ENCODE data around the gene PPP1R7. TPM values are rescaled to one million over a fixed set of nuclear protein-coding genes. Genes with fewer than 3 reads are reported as not detected.

The PPP1R7 gene
- total and polyA plus RNA-seq, 2 donors: 20.7 to 83.2 TPM

DNA sequence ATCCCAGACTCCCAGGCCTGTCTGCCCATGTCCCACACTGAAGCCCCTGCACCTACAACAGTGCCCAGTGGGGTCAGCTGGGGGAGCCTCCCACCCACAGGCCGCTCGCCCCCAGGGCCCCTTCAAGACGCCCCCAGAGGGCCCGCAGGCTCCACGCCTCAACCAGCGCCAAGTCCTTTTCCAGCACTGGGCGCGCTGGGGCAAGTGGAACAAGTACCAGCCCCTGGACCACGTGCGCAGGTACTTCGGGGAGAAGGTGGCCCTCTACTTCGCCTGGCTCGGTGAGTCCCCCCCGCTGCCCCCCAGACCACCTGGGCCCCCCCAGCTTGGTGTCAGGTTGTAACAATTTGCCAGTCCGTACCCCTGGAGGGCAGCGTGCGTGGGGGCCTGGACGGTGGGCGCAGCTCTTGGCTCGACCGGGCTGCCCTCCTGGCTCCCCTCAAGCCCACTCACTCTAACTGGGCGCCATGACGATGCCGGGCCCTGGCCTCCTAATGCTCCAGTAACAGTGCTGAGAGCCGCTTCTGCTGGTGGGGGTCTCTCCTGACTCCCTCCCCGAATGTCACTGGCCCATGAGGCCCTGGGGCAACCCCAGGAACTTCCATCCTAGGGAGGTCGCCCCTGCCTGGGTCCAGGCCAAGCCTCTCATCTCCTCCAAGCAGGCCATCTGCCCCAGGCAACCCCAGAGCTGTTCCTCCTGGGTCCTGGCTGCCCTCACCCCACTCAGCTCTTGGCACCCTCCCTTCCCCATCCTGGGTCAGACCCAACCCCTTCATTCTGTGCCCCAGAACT lies 53.1 kb downstream of the PPP1R7 start:
- Histone ChIP-seq H3K4me3 (ENCODE audit: low read depth, low read length) (no peak overlapping the region), H3K27ac (ENCODE audit: low read depth) (no peak overlapping the region), H3K4me1 (ENCODE audit: insufficient read depth) (no peaks in the 10 kb centered on the region), H3K36me3 (ENCODE audit: insufficient read depth) (no peaks in the 10 kb centered on the region)
- no peak for DNase-seq (ENCODE audit: extremely low spot score)
- 93% methylated on average over 27 of the region's 27 CpGs for WGBS

GRCh38 chr2:241204010-241204384 lies 53.7 kb downstream of the PPP1R7 start:
- 88% methylated on average over 10 of the region's 10 CpGs for WGBS
- DNase-seq (ENCODE audit: extremely low spot score): no peak
- H3K4me3 ChIP-seq (ENCODE audit: low read depth, low read length): no peak overlapping the region
- no peaks in the 10 kb centered on the region for H3K36me3 ChIP-seq (ENCODE audit: insufficient read depth)
- H3K4me1 ChIP-seq (ENCODE audit: insufficient read depth): no peaks in the 10 kb centered on the region
- H3K27ac ChIP-seq (ENCODE audit: low read depth): no peak overlapping the region

GRCh38 chr2:241204490-241204889 lies 54.2 kb downstream of the PPP1R7 start:
- Histone ChIP-seq H3K4me1 (ENCODE audit: insufficient read depth) (no peaks in the 10 kb centered on the region), H3K4me3 (ENCODE audit: low read depth, low read length) (no peak overlapping the region), H3K36me3 (ENCODE audit: insufficient read depth) (no peaks in the 10 kb centered on the region), H3K27ac (ENCODE audit: low read depth) (no peak overlapping the region)
- WGBS: 78% methylated on average over 4 of the region's 4 CpGs
- DNase-seq (ENCODE audit: extremely low spot score): no peak

DNA sequence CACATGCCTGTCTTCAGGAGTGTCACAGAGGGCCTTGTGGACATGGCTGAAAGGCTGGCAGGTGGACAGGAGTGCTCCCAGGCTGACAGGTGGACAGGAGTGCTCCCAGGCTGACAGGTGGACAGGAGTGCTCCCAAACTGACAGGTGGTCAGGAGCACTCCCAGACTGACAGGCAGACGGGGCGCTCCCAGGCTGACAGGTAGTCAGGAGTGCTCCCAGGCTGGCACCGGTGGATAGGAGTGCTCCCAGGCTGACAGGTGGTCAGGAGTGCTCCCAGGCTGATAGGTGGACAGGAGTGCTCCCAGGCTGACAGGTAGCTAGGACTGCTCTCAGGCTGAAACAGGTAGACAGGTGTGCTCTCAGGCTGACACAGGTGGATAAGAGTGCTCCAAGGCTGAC lies 54.8 kb downstream of the PPP1R7 start:
- no peak overlapping the region for H3K4me3 ChIP-seq (ENCODE audit: low read depth, low read length)
- no peak overlapping the region for H3K27ac ChIP-seq (ENCODE audit: low read depth)
- 93% methylated on average over 3 of the region's 3 CpGs for WGBS
- no peaks in the 10 kb centered on the region for H3K4me1 ChIP-seq (ENCODE audit: insufficient read depth)
- DNase-seq (ENCODE audit: extremely low spot score): no peak
- H3K36me3 ChIP-seq (ENCODE audit: insufficient read depth): no peaks in the 10 kb centered on the region

- no peak overlapping the region for H3K27ac ChIP-seq (ENCODE audit: low read depth)
- no peak for DNase-seq (ENCODE audit: extremely low spot score)
- 71% methylated on average over 1 of the region's 1 CpG for WGBS
Observed at GRCh38 chr2:241207151-241207550, 56.9 kb downstream of the PPP1R7 start.

DNA sequence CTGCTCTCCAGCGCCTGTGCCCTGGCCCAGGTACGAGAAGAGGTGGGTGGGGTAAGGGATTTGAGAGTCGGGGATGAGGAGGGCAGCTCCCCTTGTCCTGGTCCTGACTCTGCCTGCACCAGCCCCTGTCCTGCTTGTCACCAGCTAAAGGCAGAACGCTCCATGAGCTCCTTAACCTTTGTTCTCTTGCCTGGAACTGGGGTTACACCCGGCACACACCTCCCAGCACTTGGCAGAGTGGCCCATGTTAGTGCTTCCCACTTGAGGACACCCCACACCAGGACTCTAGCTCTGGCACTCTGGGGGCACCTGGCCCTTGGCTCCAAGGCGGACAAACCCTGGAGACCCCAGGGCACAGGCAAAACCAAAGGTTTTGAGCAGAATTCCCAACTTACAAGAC lies 57.4 kb downstream of the PPP1R7 start:
- Histone ChIP-seq H3K27ac (ENCODE audit: low read depth) (no peak overlapping the region), H3K36me3 (ENCODE audit: insufficient read depth) (no peaks in the 10 kb centered on the region), H3K4me3 (ENCODE audit: low read depth, low read length) (no peak overlapping the region), H3K4me1 (ENCODE audit: insufficient read depth) (no peaks in the 10 kb centered on the region)
- 72% methylated on average over 6 of the region's 6 CpGs for WGBS
- no peak for DNase-seq (ENCODE audit: extremely low spot score)

More at GRCh38 chr2:241207151-241207550, 56.9 kb downstream of the PPP1R7 start:
- H3K36me3 ChIP-seq (ENCODE audit: insufficient read depth): no peaks in the 10 kb centered on the region
- H3K4me1 ChIP-seq (ENCODE audit: insufficient read depth): no peaks in the 10 kb centered on the region
- no peak overlapping the region for H3K4me3 ChIP-seq (ENCODE audit: low read depth, low read length)

DNA sequence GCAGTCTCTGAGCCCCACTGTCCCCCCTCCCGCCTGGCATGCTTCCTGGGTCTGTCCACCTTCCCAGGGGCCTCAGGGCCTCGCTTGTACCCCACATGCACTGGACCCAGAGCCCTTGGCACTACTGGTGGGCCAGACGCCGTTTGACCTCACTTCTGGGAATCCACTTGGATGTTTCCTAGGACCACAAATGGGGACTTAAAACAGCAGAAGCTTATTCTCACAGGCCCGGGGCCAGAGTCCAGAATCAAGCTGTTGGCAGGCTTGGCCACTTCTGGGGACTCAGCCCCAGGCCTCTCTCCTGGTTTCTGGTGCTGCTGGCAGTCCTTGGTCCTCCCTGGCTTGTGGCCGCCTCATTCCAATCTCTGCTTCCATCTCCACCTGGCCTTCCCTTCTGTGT lies 57.8 kb downstream of the PPP1R7 start:
- no peaks in the 10 kb centered on the region for H3K4me1 ChIP-seq (ENCODE audit: insufficient read depth)
- no peak overlapping the region for H3K4me3 ChIP-seq (ENCODE audit: low read depth, low read length)
- WGBS: 63% methylated on average over 6 of the region's 6 CpGs
- H3K27ac ChIP-seq (ENCODE audit: low read depth): no peak overlapping the region
- no peaks in the 10 kb centered on the region for H3K36me3 ChIP-seq (ENCODE audit: insufficient read depth)
- no peak for DNase-seq (ENCODE audit: extremely low spot score)

DNA sequence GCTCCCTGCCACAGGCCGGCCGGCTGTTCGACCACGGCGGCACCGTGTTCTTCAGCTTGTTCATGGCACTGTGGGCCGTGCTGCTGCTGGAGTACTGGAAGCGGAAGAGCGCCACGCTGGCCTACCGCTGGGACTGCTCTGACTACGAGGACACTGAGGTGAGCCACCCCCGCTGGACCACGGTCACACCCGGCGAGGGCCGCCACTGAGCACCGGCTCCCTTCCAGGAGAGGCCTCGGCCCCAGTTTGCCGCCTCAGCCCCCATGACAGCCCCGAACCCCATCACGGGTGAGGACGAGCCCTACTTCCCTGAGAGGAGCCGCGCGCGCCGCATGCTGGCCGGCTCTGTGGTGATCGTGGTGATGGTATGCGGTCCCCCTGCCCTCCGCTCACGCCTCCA lies 59.0 kb downstream of the PPP1R7 start:
- whole genome bisulfite sequencing: 88% methylated on average over 33 of the region's 33 CpGs
- DNase-seq (ENCODE audit: extremely low spot score): no peak
- H3K27ac ChIP-seq (ENCODE audit: low read depth): no peak overlapping the region

GRCh38 chr2:241211276-241211675 lies 61.0 kb downstream of the PPP1R7 start:
- Histone ChIP-seq H3K36me3 (ENCODE audit: insufficient read depth) (no peaks in the 10 kb centered on the region), H3K27ac (ENCODE audit: low read depth) (no peak overlapping the region), H3K4me3 (ENCODE audit: low read depth, low read length) (no peak overlapping the region), H3K4me1 (ENCODE audit: insufficient read depth) (no peaks in the 10 kb centered on the region)
- WGBS: 19% methylated on average over 2 of the region's 2 CpGs
- no peak for DNase-seq (ENCODE audit: extremely low spot score)

More for the DNA sequence above, 59.0 kb downstream of the PPP1R7 start:
- no peak overlapping the region for H3K4me3 ChIP-seq (ENCODE audit: low read depth, low read length)
- no peaks in the 10 kb centered on the region for H3K36me3 ChIP-seq (ENCODE audit: insufficient read depth)
- no peaks in the 10 kb centered on the region for H3K4me1 ChIP-seq (ENCODE audit: insufficient read depth)

DNA sequence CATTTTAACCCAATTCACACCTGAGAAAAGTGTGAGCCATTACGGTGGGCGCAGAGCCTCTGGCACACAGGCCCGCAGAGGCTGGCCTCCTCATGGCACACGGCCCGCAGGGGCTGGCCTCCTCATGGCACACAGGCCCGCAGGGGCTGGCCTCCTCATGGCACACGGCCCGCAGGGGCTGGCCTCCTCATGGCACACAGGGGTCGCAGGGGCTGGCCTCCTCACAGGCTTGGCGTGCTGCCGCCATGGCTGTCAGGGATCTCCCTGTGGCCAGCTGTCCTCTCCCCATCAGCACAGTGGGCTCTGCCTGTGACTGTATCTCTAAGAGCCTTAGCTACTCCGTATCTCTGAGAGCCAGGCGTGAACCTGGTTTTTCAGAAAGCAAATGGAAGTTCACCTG lies 62.8 kb downstream of the PPP1R7 start:
- 81% methylated on average over 13 of the region's 13 CpGs for WGBS

DNA sequence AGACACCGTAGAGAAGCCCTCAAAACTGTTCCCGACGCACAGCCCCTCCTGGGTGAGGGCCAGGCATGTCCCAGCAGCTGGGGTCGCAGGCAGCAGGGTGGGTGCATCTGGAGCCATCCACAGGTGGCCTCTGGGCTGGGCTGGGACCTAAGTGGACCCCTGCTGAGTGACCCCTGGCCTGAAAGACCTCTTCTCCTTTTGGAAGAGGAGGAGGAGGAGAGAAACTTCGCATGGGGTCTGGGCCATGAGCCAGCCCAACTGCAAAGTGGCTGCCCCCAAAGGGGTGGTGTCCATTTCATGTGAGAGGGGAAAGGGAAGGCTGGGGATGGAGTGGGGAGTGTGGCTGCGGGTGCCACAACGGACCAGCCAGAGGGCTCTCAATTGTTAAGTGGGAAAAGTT lies 63.3 kb downstream of the PPP1R7 start:
- no peak overlapping the region for H3K4me3 ChIP-seq (ENCODE audit: low read depth, low read length)

More for the DNA sequence above, 62.8 kb downstream of the PPP1R7 start:
- H3K4me3 ChIP-seq (ENCODE audit: low read depth, low read length): no peak overlapping the region
- no peaks in the 10 kb centered on the region for H3K4me1 ChIP-seq (ENCODE audit: insufficient read depth)
- H3K27ac ChIP-seq (ENCODE audit: low read depth): no peak overlapping the region
- no peak for DNase-seq (ENCODE audit: extremely low spot score)
- no peaks in the 10 kb centered on the region for H3K36me3 ChIP-seq (ENCODE audit: insufficient read depth)

DNA sequence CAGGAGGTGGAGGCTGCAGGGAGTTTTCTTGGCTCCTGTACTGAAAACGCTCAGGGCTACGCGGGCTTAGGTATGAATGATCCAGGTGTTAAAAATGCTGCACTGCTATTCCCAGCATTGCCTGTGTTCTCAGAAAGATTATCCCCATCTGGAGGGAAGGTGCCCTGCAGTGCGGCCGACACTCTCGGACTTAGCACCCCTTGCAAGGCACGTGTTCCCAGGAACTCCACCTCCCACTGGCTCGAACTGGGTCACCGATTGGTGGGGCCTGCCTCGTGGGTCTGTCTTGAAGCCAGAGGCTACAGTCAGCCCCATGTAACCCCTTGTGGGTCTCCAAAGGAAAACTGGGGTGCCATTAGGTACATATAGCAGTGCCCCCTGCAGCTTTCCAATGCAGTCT lies 63.9 kb downstream of the PPP1R7 start:
- Histone ChIP-seq H3K27ac (ENCODE audit: low read depth) (no peak overlapping the region), H3K4me3 (ENCODE audit: low read depth, low read length) (no peak overlapping the region), H3K4me1 (ENCODE audit: insufficient read depth) (no peaks in the 10 kb centered on the region), H3K36me3 (ENCODE audit: insufficient read depth) (no peaks in the 10 kb centered on the region)
- WGBS: 48% methylated on average over 10 of the region's 10 CpGs
- no peak for DNase-seq (ENCODE audit: extremely low spot score)

More for the DNA sequence above, 63.3 kb downstream of the PPP1R7 start:
- no peaks in the 10 kb centered on the region for H3K36me3 ChIP-seq (ENCODE audit: insufficient read depth)
- H3K27ac ChIP-seq (ENCODE audit: low read depth): no peak overlapping the region
- DNase-seq (ENCODE audit: extremely low spot score): no peak
- H3K4me1 ChIP-seq (ENCODE audit: insufficient read depth): no peaks in the 10 kb centered on the region
- 64% methylated on average over 7 of the region's 7 CpGs for WGBS

DNA sequence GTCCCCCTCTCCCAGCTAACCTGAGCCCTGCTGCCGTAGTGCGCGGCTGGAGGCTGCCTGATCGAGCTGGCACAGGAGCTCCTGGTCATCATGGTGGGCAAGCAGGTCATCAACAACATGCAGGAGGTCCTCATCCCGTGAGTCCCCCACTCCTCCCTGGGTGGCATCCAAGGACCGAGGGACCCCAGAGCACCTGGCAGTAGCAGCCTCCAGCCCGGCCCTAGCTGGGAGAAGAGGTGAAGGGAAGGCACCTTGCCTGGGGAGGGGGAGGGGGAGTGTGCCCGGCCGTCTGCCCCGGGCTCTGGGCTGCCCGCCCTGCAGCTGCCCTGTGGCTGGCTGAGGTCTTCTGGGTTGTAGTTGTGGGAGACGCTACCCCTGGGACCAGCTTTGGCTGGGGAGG lies 64.5 kb downstream of the PPP1R7 start:
- no peak overlapping the region for H3K4me3 ChIP-seq (ENCODE audit: low read depth, low read length)
- 84% methylated on average over 12 of the region's 12 CpGs for WGBS
- no peaks in the 10 kb centered on the region for H3K36me3 ChIP-seq (ENCODE audit: insufficient read depth)
- DNase-seq (ENCODE audit: extremely low spot score): no peak
- H3K27ac ChIP-seq (ENCODE audit: low read depth): no peak overlapping the region
- H3K4me1 ChIP-seq (ENCODE audit: insufficient read depth): no peaks in the 10 kb centered on the region

- no peak overlapping the region for H3K4me3 ChIP-seq (ENCODE audit: low read depth, low read length)
- DNase-seq (ENCODE audit: extremely low spot score): no peak
- H3K36me3 ChIP-seq (ENCODE audit: insufficient read depth): no peaks in the 10 kb centered on the region
- WGBS: 56% methylated on average over 9 of the region's 9 CpGs
- H3K4me1 ChIP-seq (ENCODE audit: insufficient read depth): no peaks in the 10 kb centered on the region
- no peak overlapping the region for H3K27ac ChIP-seq (ENCODE audit: low read depth)
Observed at GRCh38 chr2:241215421-241215820, 65.2 kb downstream of the PPP1R7 start.
